Activated gamma-delta T cell treated with anti-CD3 and anti-CD28 coated beads, Interleukin-2, amount 50 U/mL, for 16 hours (primary cell): Measurements from ENCODE around the gene HOXC4.

Source experiments
- DNase-seq: peaks from one replicate; pipeline ENCODE4 v3.0.0-alpha.2; 2020; ENCODE audit warnings: low read depth

The HOXC4 gene

GRCh38 chr12:54016051-54016450 is 37.6 kb upstream of the HOXC4 start:
- no peak for DNase-seq

- DNase-seq, result no peak
Measured at GRCh38 chr12:54016478-54016964, 37.1 kb upstream of the HOXC4 start.

- no peak for DNase-seq
Measured at GRCh38 chr12:54017027-54017788, 36.4 kb upstream of the HOXC4 start.

GRCh38 chr12:54017878-54018467 is 35.7 kb upstream of the HOXC4 start:
- peak; percentile 56 for DNase-seq

GRCh38 chr12:54018468-54018984 is 35.1 kb upstream of the HOXC4 start:
- no peak for DNase-seq

- no peak for DNase-seq
Measured at GRCh38 chr12:54019091-54019811, 34.4 kb upstream of the HOXC4 start.

GRCh38 chr12:54019924-54020590 is 33.6 kb upstream of the HOXC4 start:
- no peak for DNase-seq

- no peak for DNase-seq
Measured at GRCh38 chr12:54020591-54021405, 32.8 kb upstream of the HOXC4 start.

GRCh38 chr12:54021432-54022013 is 32.1 kb upstream of the HOXC4 start:
- DNase-seq, result no peak

GRCh38 chr12:54022960-54023884 is 30.4 kb upstream of the HOXC4 start:
- no peak for DNase-seq

GRCh38 chr12:54024127-54024526 is 29.5 kb upstream of the HOXC4 start:
- DNase-seq, result no peak

GRCh38 chr12:54024581-54025305 is 28.9 kb upstream of the HOXC4 start:
- no peak for DNase-seq

- DNase-seq, result no peak
Measured at GRCh38 chr12:54025499-54026405, 27.9 kb upstream of the HOXC4 start.

- no peak for DNase-seq
Measured at GRCh38 chr12:54026640-54027441, 26.8 kb upstream of the HOXC4 start.

- no peak for DNase-seq
Measured at GRCh38 chr12:54027442-54027786, 26.2 kb upstream of the HOXC4 start.

GRCh38 chr12:54028314-54029201 is 25.1 kb upstream of the HOXC4 start, which contains the start of gene HOXC6:
TSS of gene HOXC6 (plus strand) at chr12:54028440. CDS start at chr12:54028522, 82 bp downstream.
- no peak for DNase-seq
